Measurements from ENCODE around the gene CALD1. TPM values are rescaled to one million over a fixed set of nuclear protein-coding genes. Genes with fewer than 3 reads are reported as not detected.

CALD1 gene
- polyA plus RNA-seq, 1 donor (not counting 4 experiments of a cell fraction or from before 2014, with no cell fraction given): 229 TPM

DNA sequence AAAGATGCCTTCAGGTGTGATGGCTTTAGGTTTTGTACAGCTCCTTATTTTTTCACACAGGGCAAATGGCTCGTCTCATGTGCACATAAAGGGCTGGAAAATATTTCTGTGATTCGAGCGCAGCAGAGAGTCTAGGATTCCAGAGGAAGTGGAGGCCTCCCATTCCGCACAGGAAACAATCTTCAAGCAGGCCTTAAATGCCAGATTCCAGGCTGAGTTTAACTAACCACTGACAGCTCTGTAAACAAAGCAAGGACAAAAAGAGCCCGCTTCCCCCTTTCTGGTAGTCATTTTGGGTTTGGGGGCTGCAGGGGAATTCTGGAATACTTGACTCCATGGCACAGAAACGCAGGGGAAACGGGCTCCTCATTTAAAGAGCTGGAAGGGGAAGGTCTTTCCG, 87.2 kb downstream of the CALD1 start:
- H4K20me1 ChIP-seq (ENCODE audit: control insufficient read depth, extremely low read depth, insufficient read depth, low read length): no peaks in the 10 kb centered on the region
- H3K27ac ChIP-seq (ENCODE audit: control insufficient read depth, insufficient read depth, low read length): no peak overlapping the region
- H2AFZ ChIP-seq (ENCODE audit: control insufficient read depth, low read length): no peak overlapping the region
- no peak for DNase-seq (ENCODE audit: low read depth, low spot score)
- no peaks in the 10 kb centered on the region for H3K9me1 ChIP-seq (ENCODE audit: control insufficient read depth, extremely low read depth, insufficient read depth, low read length)
- no peak for FAIRE-seq
- no peak overlapping the region for H3K4me3 ChIP-seq (ENCODE audit: control insufficient read depth in 2 of 3, extremely low read depth in 1 of 3, insufficient read depth in 2 of 3, low read depth in 1 of 3, low read length in 3 of 3)
- no peak overlapping the region for H3K4me2 ChIP-seq (ENCODE audit: control insufficient read depth, extremely low read depth, insufficient read depth, low read depth, low read length)
- H3K36me3 ChIP-seq (ENCODE audit: control insufficient read depth in 2 of 2, extremely low read depth in 1 of 2, insufficient read depth in 2 of 2, low read length in 2 of 2): peaks cover 4 to 6% of the 10 kb centered on the region in 2 experiments
- no peaks in the 10 kb centered on the region for H3K4me1 ChIP-seq (ENCODE audit: control insufficient read depth, extremely low read depth, insufficient read depth, low read length)
- no peaks in the 10 kb centered on the region for H3K9me3 ChIP-seq (ENCODE audit: control insufficient read depth, low read depth, low read length)
- no peak overlapping the region for H3K9ac ChIP-seq (ENCODE audit: control insufficient read depth, extremely low read depth, insufficient read depth, low read length)
- H3K27me3 ChIP-seq (ENCODE audit: control insufficient read depth, extremely low read depth, insufficient read depth, low read length): no peaks in the 10 kb centered on the region
- H3K79me2 ChIP-seq (ENCODE audit: control insufficient read depth, insufficient read depth, low read length): peaks cover 6% of the 10 kb centered on the region
- dilution Hi-C loops (cut with MboI; ENCODE audit: extremely low pct_ligation_motif_present, low sequenced_read_pairs): no loop called here
- TF ChIP-seq EZH2 (IDR thresholded peaks at IDR 0.05; ENCODE audit: low read length): no peak
- TF ChIP-seq, protein P1, sequence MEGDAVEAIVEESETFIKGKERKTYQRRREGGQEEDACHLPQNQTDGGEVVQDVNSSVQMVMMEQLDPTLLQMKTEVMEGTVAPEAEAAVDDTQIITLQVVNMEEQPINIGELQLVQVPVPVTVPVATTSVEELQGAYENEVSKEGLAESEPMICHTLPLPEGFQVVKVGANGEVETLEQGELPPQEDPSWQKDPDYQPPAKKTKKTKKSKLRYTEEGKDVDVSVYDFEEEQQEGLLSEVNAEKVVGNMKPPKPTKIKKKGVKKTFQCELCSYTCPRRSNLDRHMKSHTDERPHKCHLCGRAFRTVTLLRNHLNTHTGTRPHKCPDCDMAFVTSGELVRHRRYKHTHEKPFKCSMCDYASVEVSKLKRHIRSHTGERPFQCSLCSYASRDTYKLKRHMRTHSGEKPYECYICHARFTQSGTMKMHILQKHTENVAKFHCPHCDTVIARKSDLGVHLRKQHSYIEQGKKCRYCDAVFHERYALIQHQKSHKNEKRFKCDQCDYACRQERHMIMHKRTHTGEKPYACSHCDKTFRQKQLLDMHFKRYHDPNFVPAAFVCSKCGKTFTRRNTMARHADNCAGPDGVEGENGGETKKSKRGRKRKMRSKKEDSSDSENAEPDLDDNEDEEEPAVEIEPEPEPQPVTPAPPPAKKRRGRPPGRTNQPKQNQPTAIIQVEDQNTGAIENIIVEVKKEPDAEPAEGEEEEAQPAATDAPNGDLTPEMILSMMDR (optimal IDR thresholded peaks at IDR 0.05 in 1 of 3, IDR thresholded peaks at IDR 0.05 in 1 of 3, conservative IDR thresholded peaks at IDR 0.05 in 1 of 3; ENCODE audit: extremely low read depth in 1 of 3, insufficient read depth in 2 of 3, low read length in 3 of 3): no peak

- dilution Hi-C loops (cut with MboI; ENCODE audit: extremely low pct_ligation_motif_present, low sequenced_read_pairs): no loop called here
- Histone ChIP-seq H3K9me3 (ENCODE audit: control insufficient read depth, low read depth, low read length) (no peaks in the 10 kb centered on the region), H3K4me3 (ENCODE audit: control insufficient read depth in 2 of 3, extremely low read depth in 1 of 3, insufficient read depth in 2 of 3, low read depth in 1 of 3, low read length in 3 of 3) (no peak overlapping the region), H4K20me1 (ENCODE audit: control insufficient read depth, extremely low read depth, insufficient read depth, low read length) (no peaks in the 10 kb centered on the region), H3K27ac (ENCODE audit: control insufficient read depth, insufficient read depth, low read length) (no peak overlapping the region), H3K4me1 (ENCODE audit: control insufficient read depth, extremely low read depth, insufficient read depth, low read length) (no peaks in the 10 kb centered on the region), H3K36me3 (ENCODE audit: control insufficient read depth in 2 of 2, extremely low read depth in 1 of 2, insufficient read depth in 2 of 2, low read length in 2 of 2) (peaks cover 1 to 6% of the 10 kb centered on the region in 2 experiments), H3K9ac (ENCODE audit: control insufficient read depth, extremely low read depth, insufficient read depth, low read length) (no peak overlapping the region), H3K27me3 (ENCODE audit: control insufficient read depth, extremely low read depth, insufficient read depth, low read length) (no peaks in the 10 kb centered on the region), H3K79me2 (ENCODE audit: control insufficient read depth, insufficient read depth, low read length) (peaks cover 2% of the 10 kb centered on the region), H2AFZ (ENCODE audit: control insufficient read depth, low read length) (no peak overlapping the region), H3K4me2 (ENCODE audit: control insufficient read depth, extremely low read depth, insufficient read depth, low read depth, low read length) (no peak overlapping the region), H3K9me1 (ENCODE audit: control insufficient read depth, extremely low read depth, insufficient read depth, low read length) (no peaks in the 10 kb centered on the region)
- TF ChIP-seq, protein P1 (optimal IDR thresholded peaks at IDR 0.05 in 1 of 3, IDR thresholded peaks at IDR 0.05 in 1 of 3, conservative IDR thresholded peaks at IDR 0.05 in 1 of 3; ENCODE audit: extremely low read depth in 1 of 3, insufficient read depth in 2 of 3, low read length in 3 of 3): no peak
- no peak for TF ChIP-seq EZH2 (IDR thresholded peaks at IDR 0.05; ENCODE audit: low read length)
- FAIRE-seq: no peak
- DNase-seq (ENCODE audit: low read depth, low spot score): no peak
Measured at GRCh38 chr7:134870156-134870555, 90.7 kb downstream of the CALD1 start.

Measured in keratinocyte (primary cell).